Choroid plexus epithelial cell (primary cell): ENCODE results near the gene MYO5B.

ENCODE experiments used
- DNase-seq: peaks from one replicate; pipeline ENCODE4 v3.0.0-alpha.2; 2010; ENCODE audit warnings: low read depth
- H3K4me3 ChIP-seq: 2 replicates; pipeline ENCODE4 v1.5.1; 2011; ENCODE audit warnings: low read depth, mild to moderate bottlenecking, control low read depth, low read length, moderate library complexity
- CTCF ChIP-seq: conservative IDR thresholded peaks from 2 replicates; pipeline ENCODE4 v1.5.1; 2011; ENCODE audit warnings: low read depth, mild to moderate bottlenecking, control low read depth, inconsistent platforms, low read length, moderate library complexity

MYO5B gene

GRCh38 chr18:50083708-50084107 lies 111.2 kb downstream of the MYO5B start:
- no peak for DNase-seq
- no peak overlapping the region for H3K4me3 ChIP-seq
- TF ChIP-seq CTCF, result no peak

GRCh38 chr18:50080932-50081560 lies 113.9 kb downstream of the MYO5B start:
- H3K4me3 ChIP-seq, result no peak overlapping the region
- TF ChIP-seq CTCF, result no peak
- DNase-seq, result no peak

GRCh38 chr18:50080316-50080715 lies 114.6 kb downstream of the MYO5B start:
- TF ChIP-seq CTCF, result no peak
- DNase-seq, result no peak
- H3K4me3 ChIP-seq, result no peak overlapping the region

GRCh38 chr18:50079571-50080295 lies 115.2 kb downstream of the MYO5B start:
- DNase-seq, result no peak
- H3K4me3 ChIP-seq, result no peak overlapping the region
- no peak for TF ChIP-seq CTCF

- no peak overlapping the region for H3K4me3 ChIP-seq
- DNase-seq, result no peak
- no peak for TF ChIP-seq CTCF
Measured at GRCh38 chr18:50076277-50076676, 118.7 kb downstream of the MYO5B start.

GRCh38 chr18:50075772-50076171 lies 119.2 kb downstream of the MYO5B start:
- DNase-seq, result peak; percentile 4
- no peak overlapping the region for H3K4me3 ChIP-seq
- no peak for TF ChIP-seq CTCF

GRCh38 chr18:50074404-50074803 lies 120.5 kb downstream of the MYO5B start:
- DNase-seq, result no peak
- no peak for TF ChIP-seq CTCF
- H3K4me3 ChIP-seq, result no peak overlapping the region
